T-helper 22 cell (primary cell): ENCODE data around the gene ZMYM5.
"Not testable (repeated sequence)": the region's sequence is repeated elsewhere in the genome, so short reads cannot be mapped to it uniquely, and the experiment has no call there.

Source experiments
- DNase-seq: peaks from one replicate; pipeline ENCODE4 v3.0.0-alpha.2; 2020; ENCODE audit warnings: low read depth

The ZMYM5 gene

GRCh38 chr13:19863323-19864023, at the start of gene ZMYM5:
Gene ZMYM5, minus strand, starts transcription at chr13:19863649. Its CDS starts 11,469 bp downstream, at chr13:19852180.
- peak; percentile 92 for DNase-seq

GRCh38 chr13:19910336-19911072, 47.1 kb upstream of the ZMYM5 start:
- DNase-seq: no peak

DNA sequence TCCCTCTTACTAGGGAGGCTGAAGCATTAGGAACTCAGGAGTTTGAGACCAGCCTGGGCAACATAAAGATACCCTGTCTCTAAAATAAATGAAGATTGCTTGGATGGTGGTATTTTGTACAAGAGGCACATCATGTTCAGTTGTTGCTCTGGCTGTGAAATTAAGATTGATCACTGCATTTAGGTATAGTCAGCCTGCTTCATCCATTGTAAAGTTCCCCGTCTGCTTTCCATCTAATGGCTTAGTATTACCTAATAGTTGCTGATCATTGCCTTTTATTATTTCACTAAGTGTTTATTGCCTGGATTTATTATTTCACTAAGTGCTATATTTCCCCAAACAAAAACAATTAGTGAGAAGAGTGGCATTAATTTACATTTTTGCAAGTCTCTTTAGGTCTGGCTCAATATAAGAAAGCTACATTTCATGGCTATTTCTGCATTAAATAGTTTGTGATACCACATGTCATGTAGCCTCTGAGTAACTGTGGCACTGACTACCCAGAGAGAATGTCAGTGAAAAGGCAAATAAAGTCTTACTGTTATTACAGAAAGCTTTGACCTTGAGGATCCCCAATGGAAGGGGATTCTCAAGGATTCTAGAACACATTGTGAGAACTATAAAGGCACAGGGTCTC, 45.0 kb upstream of the ZMYM5 start:
- no peak for DNase-seq

GRCh38 chr13:19905487-19906195, 42.2 kb upstream of the ZMYM5 start:
- DNase-seq: not testable (repeated sequence)

DNA sequence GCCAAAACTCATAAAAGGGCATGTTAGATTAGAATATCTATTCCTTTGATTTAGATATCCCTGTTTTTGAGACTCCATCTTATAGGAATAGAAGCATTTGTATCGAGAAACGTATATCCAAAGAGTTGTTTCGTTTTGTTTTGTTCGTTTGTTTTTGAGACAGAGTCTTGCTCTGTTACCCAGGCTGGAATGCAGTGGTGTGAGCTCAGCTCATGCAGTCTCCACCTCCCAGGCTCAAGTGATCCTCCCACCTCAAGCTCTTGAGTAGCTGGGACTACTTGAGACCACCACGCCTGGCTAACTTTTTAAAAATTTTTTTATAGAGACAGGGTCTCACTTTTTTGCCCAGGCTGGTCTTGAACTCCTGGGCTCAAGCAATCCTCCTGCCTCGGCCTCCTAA, 26.6 kb upstream of the ZMYM5 start:
- no peak for DNase-seq

- no peak for DNase-seq
Observed at GRCh38 chr13:19888799-19889198, 25.4 kb upstream of the ZMYM5 start.

DNA sequence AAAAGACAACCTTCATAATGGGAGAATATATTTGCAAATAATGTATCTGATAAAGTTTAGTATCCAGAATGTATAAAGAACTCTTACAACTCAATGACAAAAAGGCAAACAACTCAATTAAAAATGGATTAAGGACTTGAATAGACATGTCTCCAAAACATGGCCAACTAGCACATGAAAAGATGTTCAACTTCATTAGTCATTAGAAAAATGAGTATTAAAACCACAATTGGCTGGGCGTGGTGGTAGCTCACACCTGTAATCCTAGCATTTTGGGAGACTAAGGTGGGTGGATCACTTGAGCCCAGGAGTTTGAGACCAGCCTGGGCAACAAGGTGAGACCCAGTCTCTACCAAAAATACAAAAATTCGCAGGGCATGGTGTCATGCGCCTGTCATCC, 18.8 kb upstream of the ZMYM5 start:
- DNase-seq: no peak

GRCh38 chr13:19881641-19882040, 18.2 kb upstream of the ZMYM5 start:
- no peak for DNase-seq

DNA sequence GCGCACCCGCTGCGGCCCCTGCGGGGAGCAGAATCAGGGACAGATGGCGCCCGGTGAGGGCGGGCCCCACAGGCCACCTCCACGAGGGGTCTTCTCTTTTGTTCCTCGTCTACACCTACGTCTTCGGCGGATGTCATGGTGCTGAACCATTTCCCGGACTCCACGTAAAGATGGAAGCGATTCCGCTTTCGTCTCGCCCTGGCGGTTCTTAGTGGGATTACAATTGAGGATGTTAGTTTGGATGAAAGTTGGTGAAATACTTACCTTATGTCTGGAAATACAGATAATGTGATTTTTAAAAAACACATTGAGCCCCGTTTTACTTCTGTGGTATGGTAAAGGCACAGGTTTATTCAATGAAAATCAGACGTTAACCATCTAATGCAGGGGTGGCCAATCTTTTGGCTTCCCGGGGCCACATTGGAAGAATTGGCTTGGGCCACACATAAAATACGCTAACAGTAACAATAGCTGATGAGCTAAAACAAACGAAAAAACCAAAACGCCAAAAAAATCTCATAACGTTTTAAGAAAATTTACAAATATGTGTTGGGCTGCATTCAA, 1.4 kb upstream of the ZMYM5 start:
- peak; percentile 61 for DNase-seq

- DNase-seq: peak; percentile 43
Observed at GRCh38 chr13:19864024-19864745, 736 bp upstream of the ZMYM5 start.

- peak; percentile 26 for DNase-seq
Observed at GRCh38 chr13:19862481-19863313, 752 bp downstream of the ZMYM5 start.

DNA sequence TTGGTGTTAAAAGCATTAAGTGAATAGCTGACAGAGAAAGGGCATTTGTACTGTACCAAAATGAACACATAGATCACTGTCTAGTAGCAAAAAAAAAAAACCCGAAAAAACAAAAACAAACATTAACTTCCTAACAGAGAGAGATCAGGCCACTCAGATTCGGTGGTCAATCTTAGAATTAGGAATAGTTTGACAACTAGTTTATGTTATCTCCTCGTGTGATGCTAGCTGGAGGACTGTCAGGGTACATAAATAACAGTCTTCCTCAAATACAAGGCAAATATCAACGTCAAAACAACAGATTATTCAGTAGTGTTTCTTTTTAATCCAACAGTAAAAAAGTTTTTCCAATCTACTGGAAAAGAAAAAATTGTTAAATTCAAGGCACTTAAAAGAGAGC, 1.7 kb downstream of the ZMYM5 start:
- DNase-seq: no peak

GRCh38 chr13:19860884-19861655, 2.4 kb downstream of the ZMYM5 start:
- DNase-seq: no peak

- DNase-seq: not testable (repeated sequence)
Observed at GRCh38 chr13:19857637-19858036, 5.8 kb downstream of the ZMYM5 start.

GRCh38 chr13:19852766-19853165, 10.7 kb downstream of the ZMYM5 start:
- DNase-seq: no peak

DNA sequence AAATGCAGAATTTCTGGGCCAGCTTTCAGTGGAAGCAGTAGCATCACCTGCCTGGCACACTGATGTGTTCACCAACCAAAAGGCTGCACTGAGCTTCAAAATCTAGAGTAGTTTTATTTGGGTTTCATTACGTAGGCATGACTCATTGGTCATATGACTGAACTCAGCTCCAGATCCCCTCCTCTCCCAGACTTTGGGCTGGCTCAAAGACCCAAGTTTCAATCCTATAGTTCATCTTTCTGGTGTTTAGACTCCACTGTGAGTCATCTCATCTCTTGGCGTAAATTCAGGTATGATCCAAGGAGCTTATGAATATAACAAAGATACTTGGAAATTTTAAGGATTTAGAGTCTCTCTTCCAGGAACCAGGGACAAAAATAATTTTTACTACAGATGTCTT, 17.7 kb downstream of the ZMYM5 start:
- no peak for DNase-seq

GRCh38 chr13:19838865-19839275, 24.6 kb downstream of the ZMYM5 start:
- no peak for DNase-seq

GRCh38 chr13:19836472-19836871, 27.0 kb downstream of the ZMYM5 start:
- no peak for DNase-seq

- no peak for DNase-seq
Observed at GRCh38 chr13:19834704-19835103, 28.7 kb downstream of the ZMYM5 start.

- no peak for DNase-seq
Observed at GRCh38 chr13:19822673-19823072, 40.8 kb downstream of the ZMYM5 start.
